ENCODE results near the gene GNG2.

GNG2 gene

DNA sequence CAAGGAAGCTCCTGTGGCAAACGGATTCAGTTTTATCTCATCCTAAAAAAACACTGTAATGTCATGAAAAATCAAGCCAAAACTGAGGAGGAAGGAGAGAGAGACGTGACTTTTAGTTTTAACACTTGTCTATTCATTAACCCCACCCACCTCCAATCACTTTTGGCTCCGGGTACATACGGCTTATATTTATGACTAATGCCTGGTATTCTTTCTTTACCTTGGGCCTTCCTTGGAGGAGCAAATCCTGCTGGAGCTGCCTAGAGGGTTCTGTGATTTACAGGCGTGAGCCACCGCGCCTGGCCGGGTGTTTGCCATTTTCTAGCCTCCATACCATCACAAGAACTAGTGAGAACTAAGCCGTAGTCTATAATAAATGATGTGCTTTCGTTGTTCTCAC is 68.2 kb downstream of the GNG2 start:
- Histone ChIP-seq H3K4me1 (ENCODE audit: insufficient read depth, low read length) (peaks cover 7% of the 10 kb centered on the region), H3K27ac (ENCODE audit: low read depth, low read length) (no peak overlapping the region), H3K36me3 (ENCODE audit: insufficient read depth, low read length) (no peaks in the 10 kb centered on the region), H3K9ac (ENCODE audit: low read length) (no peak overlapping the region), H3K9me3 (ENCODE audit: low read length) (no peaks in the 10 kb centered on the region), H3K4me3 (ENCODE audit: low read depth in 1 of 2, low read length in 2 of 2) (no peak overlapping the region), H3K27me3 (ENCODE audit: control insufficient read depth in 1 of 2, insufficient read depth in 2 of 2, low read length in 2 of 2) (no peaks in the 10 kb centered on the region)

DNA sequence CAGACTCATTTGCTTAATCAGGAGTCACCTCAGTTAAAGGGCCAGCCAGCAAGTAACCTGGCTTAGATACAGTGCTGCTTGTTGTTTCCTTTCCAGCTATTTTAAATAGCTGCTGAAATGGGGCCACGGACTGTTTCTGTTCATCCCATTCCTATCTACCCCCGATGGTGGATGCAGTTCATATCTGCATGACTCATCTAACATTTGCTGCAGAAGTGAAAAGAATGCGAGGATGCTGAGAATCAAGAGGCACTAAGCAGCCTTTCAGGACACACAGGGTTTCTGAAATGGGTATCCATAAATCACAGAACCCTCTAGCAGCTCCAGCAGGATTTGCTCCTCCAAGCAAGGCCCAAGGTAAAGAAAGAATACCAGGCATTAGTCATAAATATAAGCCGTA is 68.8 kb downstream of the GNG2 start:
- Histone ChIP-seq H3K27ac (ENCODE audit: low read depth, low read length) (no peak overlapping the region), H3K4me3 (ENCODE audit: low read depth in 1 of 2, low read length in 2 of 2) (no peak overlapping the region), H3K27me3 (ENCODE audit: control insufficient read depth in 1 of 2, insufficient read depth in 2 of 2, low read length in 2 of 2) (no peaks in the 10 kb centered on the region), H3K9ac (ENCODE audit: low read length) (no peak overlapping the region), H3K36me3 (ENCODE audit: insufficient read depth, low read length) (no peaks in the 10 kb centered on the region), H3K4me1 (ENCODE audit: insufficient read depth, low read length) (peaks cover 7% of the 10 kb centered on the region), H3K9me3 (ENCODE audit: low read length) (no peaks in the 10 kb centered on the region)

DNA sequence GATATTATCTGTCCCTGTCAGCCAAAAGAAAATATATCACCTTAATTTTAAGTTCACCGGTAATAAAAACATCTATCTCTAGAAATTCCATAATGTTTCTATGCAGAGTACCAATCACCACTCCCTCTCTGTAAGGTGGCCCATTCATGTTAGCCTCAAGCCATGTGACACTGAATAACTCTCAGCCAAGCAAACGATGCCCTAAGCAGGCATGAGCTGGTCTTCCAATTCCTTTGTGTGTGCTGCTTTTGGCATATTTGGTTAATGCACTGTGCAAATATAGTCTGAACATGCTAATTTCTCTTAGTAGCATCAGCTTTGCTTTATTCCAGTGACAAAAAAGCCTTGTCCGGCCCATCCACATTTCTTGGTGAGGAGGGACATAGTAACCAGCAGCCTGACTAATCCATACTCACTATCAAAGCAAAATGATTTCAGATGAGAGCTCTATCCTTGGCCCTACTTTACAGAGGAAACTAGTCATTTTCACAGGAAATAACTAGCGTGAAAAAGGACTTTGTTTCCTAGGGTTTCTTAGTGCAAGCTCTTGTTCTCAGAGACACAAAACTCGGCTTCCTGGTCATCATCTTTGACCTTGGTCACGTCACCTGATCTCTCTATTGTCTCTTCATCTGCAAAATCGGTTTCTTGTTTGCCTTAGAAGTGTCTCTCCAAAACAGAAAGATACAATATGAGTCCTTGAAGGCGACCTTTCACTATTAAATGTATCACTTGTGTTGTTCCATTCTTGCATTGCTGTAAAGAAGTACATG is 69.7 kb downstream of the GNG2 start:
- Histone ChIP-seq H3K27me3 (ENCODE audit: control insufficient read depth in 1 of 2, insufficient read depth in 2 of 2, low read length in 2 of 2) (no peaks in the 10 kb centered on the region), H3K4me1 (ENCODE audit: insufficient read depth, low read length) (peaks cover 7% of the 10 kb centered on the region), H3K9me3 (ENCODE audit: low read length) (no peaks in the 10 kb centered on the region), H3K4me3 (ENCODE audit: low read depth in 1 of 2, low read length in 2 of 2) (no peak overlapping the region), H3K36me3 (ENCODE audit: insufficient read depth, low read length) (no peaks in the 10 kb centered on the region), H3K9ac (ENCODE audit: low read length) (no peak overlapping the region), H3K27ac (ENCODE audit: low read depth, low read length) (no peak overlapping the region)

DNA sequence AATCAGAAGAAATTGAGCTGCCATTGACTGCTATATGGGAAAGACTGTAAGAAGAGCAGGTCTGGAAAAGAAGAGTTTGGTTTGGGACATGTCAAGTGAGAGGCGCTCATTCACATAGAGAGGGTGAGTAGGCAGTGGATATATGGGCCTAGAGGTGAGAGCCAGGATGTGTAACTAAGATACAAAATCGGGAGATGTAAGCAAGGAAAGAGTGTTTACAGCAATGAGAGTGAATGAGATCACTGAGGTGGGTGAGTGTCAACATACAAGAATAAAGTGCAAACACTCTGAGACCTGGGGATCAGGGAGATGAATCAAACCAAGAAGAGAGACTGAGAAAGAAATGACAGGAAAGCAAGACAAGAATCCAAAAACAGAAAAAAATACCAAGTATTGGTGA is 70.9 kb downstream of the GNG2 start:
- H3K9me3 ChIP-seq (ENCODE audit: low read length), result no peaks in the 10 kb centered on the region
- H3K4me3 ChIP-seq (ENCODE audit: low read depth in 1 of 2, low read length in 2 of 2), result no peak overlapping the region
- no peak overlapping the region for H3K9ac ChIP-seq (ENCODE audit: low read length)
- H3K27ac ChIP-seq (ENCODE audit: low read depth, low read length), result no peak overlapping the region
- no peaks in the 10 kb centered on the region for H3K36me3 ChIP-seq (ENCODE audit: insufficient read depth, low read length)
- no peaks in the 10 kb centered on the region for H3K27me3 ChIP-seq (ENCODE audit: control insufficient read depth in 1 of 2, insufficient read depth in 2 of 2, low read length in 2 of 2)
- H3K4me1 ChIP-seq (ENCODE audit: insufficient read depth, low read length), result peaks cover 7% of the 10 kb centered on the region

DNA sequence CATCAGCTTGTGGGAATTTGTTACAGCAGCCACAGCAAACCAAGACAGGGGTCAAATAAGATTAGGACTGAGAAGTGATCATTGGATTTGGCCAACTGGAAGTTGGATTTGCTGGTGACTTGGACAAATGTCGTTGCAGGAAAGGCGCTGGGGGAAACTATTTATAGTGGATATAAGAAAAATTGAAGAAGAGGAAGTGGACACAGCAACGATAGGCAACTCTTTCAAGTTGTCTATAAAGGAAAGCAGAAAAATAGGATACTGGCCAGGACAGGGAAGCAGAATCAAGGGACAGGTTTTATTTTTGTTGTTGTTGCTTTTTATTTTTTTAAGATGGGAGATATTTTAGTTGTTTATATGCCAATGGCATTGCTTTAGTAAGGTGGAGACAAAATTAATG is 72.8 kb downstream of the GNG2 start:
- H3K27me3 ChIP-seq (ENCODE audit: control insufficient read depth in 1 of 2, insufficient read depth in 2 of 2, low read length in 2 of 2), result no peaks in the 10 kb centered on the region
- H3K9ac ChIP-seq (ENCODE audit: low read length), result no peak overlapping the region
- no peak overlapping the region for H3K27ac ChIP-seq (ENCODE audit: low read depth, low read length)
- H3K36me3 ChIP-seq (ENCODE audit: insufficient read depth, low read length), result no peaks in the 10 kb centered on the region
- H3K9me3 ChIP-seq (ENCODE audit: low read length), result no peaks in the 10 kb centered on the region
- H3K4me3 ChIP-seq (ENCODE audit: low read depth in 1 of 2, low read length in 2 of 2), result no peak overlapping the region
- peaks cover 7% of the 10 kb centered on the region for H3K4me1 ChIP-seq (ENCODE audit: insufficient read depth, low read length)

DNA sequence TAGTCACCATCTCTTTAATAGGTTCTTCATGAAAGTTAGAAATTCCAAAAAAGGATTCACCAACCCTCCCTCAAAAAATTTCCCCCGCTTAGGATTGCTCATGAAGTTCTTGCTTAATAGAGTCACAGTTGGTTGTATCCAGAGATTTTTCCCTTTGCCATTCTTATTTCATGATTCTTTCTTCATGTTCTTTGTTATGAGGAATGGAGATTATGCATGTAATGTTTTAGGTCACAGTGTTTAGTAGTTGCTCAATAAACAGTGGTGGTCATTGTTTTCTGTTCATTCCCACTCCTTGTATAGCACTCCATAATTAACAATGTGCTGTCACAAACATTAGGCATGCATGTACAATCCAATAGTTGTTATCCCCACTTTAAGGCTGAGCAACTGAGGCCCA is 77.7 kb downstream of the GNG2 start:
- Histone ChIP-seq H3K27ac (ENCODE audit: low read depth, low read length) (no peak overlapping the region), H3K9me3 (ENCODE audit: low read length) (no peaks in the 10 kb centered on the region), H3K4me1 (ENCODE audit: insufficient read depth, low read length) (no peaks in the 10 kb centered on the region), H3K4me3 (ENCODE audit: low read depth in 1 of 2, low read length in 2 of 2) (no peak overlapping the region), H3K27me3 (ENCODE audit: control insufficient read depth in 1 of 2, insufficient read depth in 2 of 2, low read length in 2 of 2) (no peaks in the 10 kb centered on the region), H3K36me3 (ENCODE audit: insufficient read depth, low read length) (no peaks in the 10 kb centered on the region), H3K9ac (ENCODE audit: low read length) (no peak overlapping the region)

DNA sequence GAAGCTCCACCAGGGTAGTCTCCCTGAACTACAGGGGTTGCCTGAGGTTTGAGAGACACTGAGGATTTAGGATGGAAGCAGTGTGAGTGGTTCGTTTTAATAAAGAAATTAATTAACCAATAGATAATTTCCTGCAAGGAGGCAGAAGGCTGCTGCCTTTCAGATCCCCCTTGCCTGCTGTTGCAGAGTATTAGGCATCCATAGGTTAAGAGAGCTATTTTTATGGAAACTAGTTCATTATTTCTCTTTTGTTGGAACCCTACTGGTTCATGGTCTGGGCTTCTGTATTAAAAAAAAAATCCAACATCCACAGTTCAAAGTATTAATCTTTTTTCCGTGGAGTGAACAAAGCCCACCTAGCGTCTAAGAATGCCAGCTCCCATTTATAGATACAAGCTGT is 78.4 kb downstream of the GNG2 start:
- no peaks in the 10 kb centered on the region for H3K9me3 ChIP-seq (ENCODE audit: low read length)
- H3K36me3 ChIP-seq (ENCODE audit: insufficient read depth, low read length), result no peaks in the 10 kb centered on the region
- no peaks in the 10 kb centered on the region for H3K4me1 ChIP-seq (ENCODE audit: insufficient read depth, low read length)
- no peak overlapping the region for H3K9ac ChIP-seq (ENCODE audit: low read length)
- no peaks in the 10 kb centered on the region for H3K27me3 ChIP-seq (ENCODE audit: control insufficient read depth in 1 of 2, insufficient read depth in 2 of 2, low read length in 2 of 2)
- H3K4me3 ChIP-seq (ENCODE audit: low read depth in 1 of 2, low read length in 2 of 2), result no peak overlapping the region
- H3K27ac ChIP-seq (ENCODE audit: low read depth, low read length), result no peak overlapping the region

DNA sequence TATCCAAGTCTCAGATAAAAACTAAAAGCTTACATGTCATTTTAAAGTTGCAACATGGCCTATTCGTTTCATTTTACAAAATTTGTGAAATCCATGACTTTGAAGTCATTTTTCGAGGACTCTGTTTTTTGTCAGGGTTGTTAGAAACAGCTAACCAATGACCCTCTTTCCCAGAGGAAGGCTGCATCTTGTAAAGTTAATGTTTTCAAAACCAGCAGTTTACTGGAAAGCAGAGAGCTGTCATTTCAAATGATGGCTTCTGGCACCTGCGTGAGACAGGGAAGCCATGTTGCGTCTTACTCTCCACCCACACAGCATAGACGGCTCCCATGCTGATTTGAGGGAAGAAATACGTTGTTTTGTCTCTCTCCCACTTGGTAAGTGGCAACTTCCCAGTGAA is 78.8 kb downstream of the GNG2 start:
- no peaks in the 10 kb centered on the region for H3K9me3 ChIP-seq (ENCODE audit: low read length)
- no peaks in the 10 kb centered on the region for H3K4me1 ChIP-seq (ENCODE audit: insufficient read depth, low read length)
- no peak overlapping the region for H3K27ac ChIP-seq (ENCODE audit: low read depth, low read length)
- H3K27me3 ChIP-seq (ENCODE audit: control insufficient read depth in 1 of 2, insufficient read depth in 2 of 2, low read length in 2 of 2), result no peaks in the 10 kb centered on the region
- no peak overlapping the region for H3K4me3 ChIP-seq (ENCODE audit: low read depth in 1 of 2, low read length in 2 of 2)
- H3K9ac ChIP-seq (ENCODE audit: low read length), result no peak overlapping the region
- H3K36me3 ChIP-seq (ENCODE audit: insufficient read depth, low read length), result no peaks in the 10 kb centered on the region

DNA sequence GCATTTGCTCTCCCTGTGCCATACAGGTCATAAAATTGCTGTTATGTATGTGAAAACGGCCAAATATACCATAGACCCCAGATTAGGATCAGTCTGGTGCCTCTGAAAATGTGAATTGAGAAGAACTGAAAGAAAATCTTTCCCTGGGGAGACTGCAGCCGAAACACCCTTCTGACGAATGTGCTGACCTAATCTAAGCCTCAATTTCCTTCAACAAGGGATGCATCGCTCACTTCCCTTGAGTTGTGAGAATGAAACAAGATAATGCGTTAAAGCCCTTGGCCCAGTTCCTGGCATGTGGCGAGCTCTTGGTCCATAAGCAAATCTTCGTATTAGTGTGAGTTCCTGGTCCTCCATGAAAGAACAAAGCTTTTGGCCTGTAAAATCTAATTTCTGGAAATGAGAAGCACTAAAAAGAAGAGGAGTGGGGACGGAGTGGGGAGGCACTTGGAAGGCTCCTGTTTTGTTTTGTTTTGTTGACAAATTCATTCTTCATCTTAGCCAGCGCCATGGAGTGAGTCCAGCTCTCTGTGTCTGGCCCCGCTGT is 79.4 kb downstream of the GNG2 start:
- Histone ChIP-seq H3K27me3 (ENCODE audit: control insufficient read depth in 1 of 2, insufficient read depth in 2 of 2, low read length in 2 of 2) (no peaks in the 10 kb centered on the region), H3K4me3 (ENCODE audit: low read depth in 1 of 2, low read length in 2 of 2) (no peak overlapping the region), H3K9me3 (ENCODE audit: low read length) (no peaks in the 10 kb centered on the region), H3K9ac (ENCODE audit: low read length) (no peak overlapping the region), H3K36me3 (ENCODE audit: insufficient read depth, low read length) (no peaks in the 10 kb centered on the region), H3K4me1 (ENCODE audit: insufficient read depth, low read length) (no peaks in the 10 kb centered on the region), H3K27ac (ENCODE audit: low read depth, low read length) (no peak overlapping the region)

DNA sequence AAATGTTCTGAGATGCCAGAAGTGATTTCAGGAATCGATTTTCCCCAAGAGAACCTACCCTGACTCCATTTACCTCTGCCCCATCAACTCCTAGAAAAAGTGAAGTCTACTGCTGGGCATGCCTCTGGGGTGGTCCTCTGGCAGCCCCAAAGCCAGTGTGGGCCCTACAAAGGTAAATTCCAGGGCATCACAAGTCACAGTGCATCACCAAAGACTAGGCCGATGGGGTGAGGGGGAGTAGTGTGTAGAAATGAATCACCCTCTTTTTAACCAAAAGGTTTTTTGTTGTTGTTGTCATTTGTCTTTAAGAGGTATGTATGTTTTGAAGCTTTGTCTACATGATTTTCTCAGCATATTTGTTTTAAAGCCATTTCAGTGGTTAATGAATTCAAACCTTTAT is 82.6 kb downstream of the GNG2 start:
- no peak overlapping the region for H3K9ac ChIP-seq (ENCODE audit: low read length)
- no peaks in the 10 kb centered on the region for H3K27me3 ChIP-seq (ENCODE audit: control insufficient read depth in 1 of 2, insufficient read depth in 2 of 2, low read length in 2 of 2)
- H3K36me3 ChIP-seq (ENCODE audit: insufficient read depth, low read length), result no peaks in the 10 kb centered on the region
- H3K4me1 ChIP-seq (ENCODE audit: insufficient read depth, low read length), result no peaks in the 10 kb centered on the region
- H3K9me3 ChIP-seq (ENCODE audit: low read length), result no peaks in the 10 kb centered on the region
- no peak overlapping the region for H3K27ac ChIP-seq (ENCODE audit: low read depth, low read length)
- H3K4me3 ChIP-seq (ENCODE audit: low read depth in 1 of 2, low read length in 2 of 2), result no peak overlapping the region

DNA sequence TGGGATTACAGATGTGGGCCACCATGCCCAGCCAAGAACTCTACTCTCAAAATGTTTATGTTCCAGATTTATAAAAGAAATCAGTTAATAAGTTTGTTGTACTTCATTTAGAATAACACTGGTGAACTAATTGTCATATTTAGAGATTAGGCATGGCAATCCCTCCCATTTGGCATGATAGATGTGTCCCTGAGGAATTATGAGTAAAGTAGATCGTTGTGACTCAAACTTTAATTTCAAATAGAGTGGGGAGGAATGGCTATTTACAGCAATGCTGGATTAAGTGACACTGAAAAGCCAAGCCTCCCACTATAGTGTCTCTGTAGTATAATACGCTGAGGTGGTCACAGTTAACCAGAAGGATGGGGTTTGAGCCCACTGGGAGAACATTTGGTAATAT is 89.6 kb downstream of the GNG2 start:
- no peak overlapping the region for H3K4me3 ChIP-seq (ENCODE audit: low read depth in 1 of 2, low read length in 2 of 2)
- no peak overlapping the region for H3K9ac ChIP-seq (ENCODE audit: low read length)
- no peaks in the 10 kb centered on the region for H3K9me3 ChIP-seq (ENCODE audit: low read length)
- no peak overlapping the region for H3K27ac ChIP-seq (ENCODE audit: low read depth, low read length)
- H3K4me1 ChIP-seq (ENCODE audit: insufficient read depth, low read length), result no peaks in the 10 kb centered on the region
- no peaks in the 10 kb centered on the region for H3K27me3 ChIP-seq (ENCODE audit: control insufficient read depth in 1 of 2, insufficient read depth in 2 of 2, low read length in 2 of 2)
- peaks cover 15% of the 10 kb centered on the region for H3K36me3 ChIP-seq (ENCODE audit: insufficient read depth, low read length)

DNA sequence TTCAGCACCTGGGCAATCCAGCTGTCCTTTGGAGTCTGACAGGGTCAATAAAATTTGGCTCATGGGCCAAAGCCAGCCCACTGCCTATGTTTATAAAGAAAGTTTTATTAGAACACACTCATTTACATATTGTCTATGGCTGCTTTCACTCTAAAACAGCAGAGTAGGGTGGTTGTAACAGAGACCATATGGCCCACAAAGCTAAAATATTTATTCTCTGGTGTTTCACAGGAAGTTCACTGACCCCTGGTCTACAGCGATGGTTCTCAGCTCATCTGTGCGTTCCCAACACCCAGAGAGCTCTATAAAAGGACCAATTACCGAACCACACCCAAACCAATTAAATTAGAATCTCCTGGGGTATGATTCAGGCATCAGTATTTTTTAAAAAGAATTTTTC is 91.2 kb downstream of the GNG2 start:
- peaks cover 15% of the 10 kb centered on the region for H3K36me3 ChIP-seq (ENCODE audit: insufficient read depth, low read length)
- no peak overlapping the region for H3K9ac ChIP-seq (ENCODE audit: low read length)
- no peak overlapping the region for H3K4me3 ChIP-seq (ENCODE audit: low read depth in 1 of 2, low read length in 2 of 2)
- H3K27ac ChIP-seq (ENCODE audit: low read depth, low read length), result no peak overlapping the region
- no peaks in the 10 kb centered on the region for H3K9me3 ChIP-seq (ENCODE audit: low read length)
- no peaks in the 10 kb centered on the region for H3K4me1 ChIP-seq (ENCODE audit: insufficient read depth, low read length)
- H3K27me3 ChIP-seq (ENCODE audit: control insufficient read depth in 1 of 2, insufficient read depth in 2 of 2, low read length in 2 of 2), result no peaks in the 10 kb centered on the region
